GM21717 (cell line): Measurements from ENCODE around the gene SUSD3.

Experiments used
- ATAC-seq: cut with Tn5 transposase; IDR thresholded peaks from one replicate; pipeline ENCODE4 v1.9.1; 2021; ENCODE audit warnings: mild to moderate bottlenecking, moderate library complexity; ENCODE audit not compliant: unreplicated experiment

SUSD3 gene

GRCh38 chr9:93072383-93072795 lies 13.9 kb downstream of the SUSD3 start:
- no peak for ATAC-seq

- no peak for ATAC-seq
Measured at GRCh38 chr9:93076101-93076791, 17.7 kb downstream of the SUSD3 start.

DNA sequence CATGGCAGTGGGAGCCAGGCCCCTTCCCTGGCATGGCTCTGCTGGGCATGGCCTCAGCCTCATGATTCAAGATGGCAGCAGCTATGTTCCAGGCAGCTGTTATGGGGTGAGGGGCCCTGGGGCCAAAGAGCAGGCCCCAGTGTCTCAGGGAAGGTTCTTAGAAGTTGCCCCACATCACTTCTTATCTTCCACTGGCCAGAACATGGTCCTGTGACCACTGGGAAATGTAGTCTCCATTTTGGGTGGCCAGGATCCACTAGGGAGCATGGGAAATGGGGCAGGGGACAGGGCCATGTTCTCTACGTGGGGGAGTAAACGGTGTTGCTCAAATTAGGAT lies 18.3 kb downstream of the SUSD3 start:
- ATAC-seq, result no peak

DNA sequence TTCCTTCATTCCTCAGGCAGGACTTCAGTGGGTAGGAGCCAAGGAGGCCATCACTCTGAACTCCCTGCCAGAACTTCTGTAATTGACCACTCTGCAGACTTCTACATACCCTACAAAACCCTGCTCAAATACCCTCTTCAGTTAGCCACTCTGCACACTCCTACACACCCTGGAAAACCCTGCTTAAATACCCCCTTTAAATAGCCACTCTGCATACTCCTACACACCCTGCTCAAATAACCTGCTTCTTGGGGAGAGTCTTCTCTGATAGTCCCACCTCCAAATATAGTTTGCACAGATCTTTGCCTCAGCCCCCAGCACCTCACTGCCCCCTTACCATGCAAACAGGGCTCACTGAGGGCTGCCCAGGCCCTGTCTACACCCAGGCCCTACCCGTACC lies 18.9 kb downstream of the SUSD3 start:
- ATAC-seq, result no peak

DNA sequence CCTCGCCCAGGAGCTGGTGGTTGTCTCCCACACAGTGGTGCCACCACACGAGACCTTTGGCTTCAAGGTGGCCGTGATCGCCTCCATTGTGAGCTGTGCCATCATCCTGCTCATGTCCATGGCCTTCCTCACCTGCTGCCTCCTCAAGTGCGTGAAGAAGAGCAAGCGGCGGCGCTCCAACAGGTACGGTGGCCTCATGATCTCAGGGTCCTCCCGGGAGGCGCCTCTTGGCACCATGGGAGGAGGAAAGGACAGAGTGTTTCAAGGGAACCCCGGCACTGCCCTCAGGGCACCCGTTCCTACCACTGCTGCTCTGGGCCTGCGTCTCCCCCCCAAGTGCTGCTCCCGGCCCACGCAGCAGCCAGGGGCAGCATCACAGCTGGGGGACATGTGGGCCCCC lies 19.3 kb downstream of the SUSD3 start:
- no peak for ATAC-seq

GRCh38 chr9:93079371-93079770 lies 20.9 kb downstream of the SUSD3 start:
- ATAC-seq, result no peak

- no peak for ATAC-seq
Measured at GRCh38 chr9:93080406-93080805, 21.9 kb downstream of the SUSD3 start.

DNA sequence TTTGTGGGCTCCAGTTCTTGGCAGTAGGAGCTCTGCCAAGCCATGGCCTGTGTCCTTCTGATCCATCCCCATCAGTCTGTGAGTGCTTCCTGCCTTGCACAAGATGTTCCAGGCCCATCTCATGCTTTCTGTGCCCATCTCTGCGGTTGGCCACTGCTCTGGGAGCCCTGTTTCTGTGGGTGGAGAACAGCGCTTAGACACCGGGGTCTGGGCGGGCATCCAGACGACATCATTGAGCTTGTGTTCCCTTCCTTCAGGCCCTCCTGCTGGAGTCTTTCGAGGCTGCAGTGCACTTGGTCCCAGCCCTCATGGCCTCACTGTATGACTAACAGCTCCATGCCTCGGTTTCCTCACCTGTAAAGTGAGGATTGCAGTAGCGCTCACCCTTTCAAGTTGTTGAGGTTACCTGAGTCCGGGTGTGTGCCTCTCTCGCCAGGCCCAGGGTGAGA lies 22.6 kb downstream of the SUSD3 start:
- no peak for ATAC-seq

DNA sequence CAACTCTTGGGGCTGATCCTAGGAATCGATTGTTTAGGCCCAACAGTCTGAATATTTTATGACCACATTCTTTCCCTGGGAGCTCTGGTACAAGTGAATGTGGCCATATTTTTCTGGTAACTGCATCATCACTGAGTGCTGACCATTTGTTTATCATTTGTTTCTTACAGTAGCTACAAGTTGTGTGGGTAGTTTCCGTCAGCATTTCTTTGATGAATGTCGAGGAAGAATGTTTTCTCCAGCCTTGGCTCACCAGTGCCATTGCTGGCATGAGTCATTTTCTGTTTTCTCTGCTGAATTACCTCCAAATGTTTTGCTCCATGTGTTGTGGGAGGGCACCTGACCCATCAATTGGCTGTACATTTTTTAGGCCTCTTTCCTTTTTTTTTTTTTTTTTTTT lies 23.4 kb downstream of the SUSD3 start:
- no peak for ATAC-seq

DNA sequence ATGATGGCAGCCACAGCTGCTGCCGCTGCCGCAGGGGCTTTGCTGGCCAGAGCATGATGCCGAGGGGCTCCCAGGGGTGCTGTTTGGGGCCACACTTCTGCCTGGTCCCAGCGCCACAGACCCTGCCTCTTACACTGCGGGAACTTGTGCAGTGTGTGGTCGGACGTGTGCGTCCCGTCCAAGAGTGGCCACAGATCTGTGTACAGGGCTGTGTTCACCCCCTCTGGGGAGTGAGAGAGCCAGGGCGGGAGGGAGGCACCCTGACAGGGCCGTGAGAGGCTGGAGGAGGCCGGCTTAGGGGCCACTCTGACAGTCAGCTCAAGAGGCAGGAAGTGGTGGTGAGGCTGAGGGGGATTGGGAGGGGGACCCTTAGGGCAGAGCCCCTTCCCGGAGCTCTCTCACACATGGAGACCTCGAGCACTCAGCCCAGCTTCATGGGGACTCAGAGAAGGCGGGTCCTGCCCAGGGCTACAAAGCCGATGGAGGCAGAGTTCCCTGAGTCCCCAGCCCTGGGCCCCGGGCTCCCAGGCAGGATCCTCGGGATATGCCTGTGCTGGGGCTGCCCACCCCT lies 24.4 kb downstream of the SUSD3 start:
- ATAC-seq, result no peak

GRCh38 chr9:93083592-93084470 lies 25.3 kb downstream of the SUSD3 start:
- ATAC-seq, result no peak

- no peak for ATAC-seq
Measured at GRCh38 chr9:93084471-93084881, 26.0 kb downstream of the SUSD3 start.

DNA sequence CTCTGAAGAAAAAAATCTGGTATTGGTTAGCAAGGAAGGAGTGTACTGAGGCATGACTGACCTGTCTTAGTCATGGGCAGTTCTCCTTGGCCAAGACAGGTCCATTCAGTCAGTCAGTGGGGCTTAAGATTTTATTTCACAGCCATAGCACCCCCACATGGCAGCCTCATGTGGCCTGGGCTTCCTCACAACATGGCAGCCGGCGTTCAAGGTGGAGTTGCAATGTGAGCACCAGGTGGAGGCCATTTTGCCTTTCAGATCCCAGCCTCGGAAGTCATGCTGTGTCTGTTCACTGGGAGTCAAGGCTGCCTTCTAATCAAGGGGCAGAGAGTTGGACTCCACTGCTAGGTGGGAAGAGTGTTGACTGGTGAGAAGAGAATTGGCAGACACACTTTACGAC lies 27.2 kb downstream of the SUSD3 start:
- no peak for ATAC-seq

DNA sequence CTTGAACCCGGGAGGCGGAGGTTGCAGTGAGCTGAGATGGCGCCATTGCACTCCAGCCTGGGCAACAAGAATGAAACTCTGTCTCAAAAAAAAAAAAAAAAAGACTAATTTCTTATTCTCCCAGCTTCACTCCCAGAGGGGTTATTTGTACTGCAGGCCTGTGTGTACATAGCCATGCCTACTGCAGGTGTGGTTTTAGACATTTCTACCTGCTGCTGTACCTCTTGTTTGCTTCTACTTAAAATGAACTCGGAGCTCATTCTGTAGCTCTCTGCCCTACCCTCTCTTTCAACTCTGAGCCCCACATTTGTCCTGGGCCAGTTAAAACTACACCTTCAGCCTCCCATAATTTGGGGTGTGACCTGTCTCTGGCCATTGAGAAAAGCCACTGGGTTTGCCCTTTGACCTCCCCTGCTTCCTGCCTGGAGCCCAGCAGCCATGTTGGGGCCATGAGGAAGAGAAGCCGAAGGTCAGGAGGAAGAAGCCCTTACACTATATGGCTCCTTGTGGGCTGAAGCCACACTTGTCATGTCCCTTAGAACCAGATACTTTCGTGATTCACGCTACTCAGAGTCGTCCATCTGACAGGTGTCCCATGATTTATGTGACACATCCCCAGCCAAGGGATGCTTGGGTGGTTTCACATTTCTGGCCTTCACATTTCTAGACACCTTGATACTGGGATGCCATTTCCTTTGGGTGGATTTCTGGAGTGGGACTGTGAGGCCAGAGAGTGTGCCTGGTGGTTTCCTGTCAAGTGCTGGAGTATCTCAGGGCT lies 28.1 kb downstream of the SUSD3 start:
- ATAC-seq, result no peak

GRCh38 chr9:93087971-93088655 lies 29.6 kb downstream of the SUSD3 start:
- no peak for ATAC-seq

- no peak for ATAC-seq
Measured at GRCh38 chr9:93088656-93089015, 30.1 kb downstream of the SUSD3 start.

DNA sequence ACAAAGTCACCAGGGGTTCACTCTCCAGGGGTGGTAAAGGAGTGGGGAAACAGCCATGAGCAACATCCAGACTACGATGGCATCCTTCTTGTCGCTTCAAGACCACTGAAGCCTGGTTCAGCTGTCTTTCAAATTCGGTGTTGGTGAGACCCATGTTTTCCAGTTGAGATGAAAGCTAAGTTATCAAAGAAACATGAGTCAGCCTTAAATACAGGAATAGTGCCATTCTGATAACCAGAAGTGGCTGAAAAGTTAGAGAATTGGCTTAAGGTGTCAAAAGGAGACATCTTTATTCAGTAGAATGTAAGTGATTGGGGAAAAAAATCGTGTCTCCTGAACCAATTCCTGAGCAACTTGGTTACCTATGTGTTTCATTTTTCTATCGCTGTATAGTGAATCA lies 30.5 kb downstream of the SUSD3 start:
- no peak for ATAC-seq

DNA sequence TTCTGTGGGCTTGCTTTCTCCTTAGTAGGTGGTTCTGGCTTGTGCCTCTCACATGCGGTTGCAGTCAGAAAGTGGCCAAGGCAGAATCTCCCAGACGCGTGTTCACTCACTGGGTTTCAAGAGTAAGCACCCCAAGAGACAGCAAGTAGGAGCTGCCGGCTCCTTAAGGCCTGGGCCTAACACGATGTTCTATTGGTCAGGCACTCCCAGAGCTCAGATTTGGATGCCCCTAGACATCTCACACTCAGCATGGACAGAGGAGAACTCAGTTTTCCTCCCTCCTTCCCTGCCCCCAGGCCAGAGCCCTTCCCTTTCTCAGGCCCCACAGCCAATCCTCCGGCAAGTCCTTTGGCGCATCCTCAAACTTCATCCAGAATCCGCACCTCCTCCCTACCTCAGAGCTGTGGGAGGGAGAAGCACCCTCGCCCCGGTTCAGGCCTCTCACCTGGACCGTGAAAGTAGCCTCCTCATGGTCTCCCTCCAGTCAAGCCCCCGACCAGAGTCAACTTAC lies 31.0 kb downstream of the SUSD3 start:
- ATAC-seq, result no peak

DNA sequence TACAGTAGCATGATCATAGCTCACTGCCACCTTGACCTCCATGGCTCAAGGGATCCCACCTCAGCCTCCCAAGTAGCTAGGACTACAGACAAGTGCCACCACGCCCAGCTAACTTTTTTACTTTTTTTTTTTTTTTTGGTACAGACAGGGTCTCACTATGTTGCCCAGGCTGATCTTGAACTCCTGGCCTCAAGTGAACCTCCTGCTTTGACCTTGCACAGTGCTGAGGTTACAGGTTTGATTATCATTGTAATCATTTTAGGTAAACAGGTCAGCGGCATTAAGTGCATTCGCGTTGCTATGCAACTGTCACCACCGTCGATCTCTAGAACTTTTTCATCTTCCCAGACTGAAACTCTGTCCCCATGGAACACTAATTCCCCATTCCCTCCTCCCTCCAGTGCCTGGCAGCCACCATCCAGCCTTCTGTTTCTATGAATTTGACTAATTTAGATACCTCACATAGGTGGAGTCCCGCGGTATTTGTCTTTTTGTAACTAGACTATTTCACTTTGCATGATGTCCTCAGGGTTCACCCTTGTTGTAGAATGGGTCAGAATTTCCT lies 31.7 kb downstream of the SUSD3 start:
- ATAC-seq, result no peak

- ATAC-seq, result no peak
Measured at GRCh38 chr9:93091056-93091452, 32.6 kb downstream of the SUSD3 start.
